Gastroesophageal sphincter (tissue), 3 donors: ENCODE data around the gene UBR4.

ENCODE experiments used
- EP300 ChIP-seq: sonication (generic); formaldehyde crosslinking; IDR thresholded peaks from one replicate; pipeline ENCODE4 v1.6.1; 2017; ENCODE audit warnings: antibody characterized with exemption, mild to moderate bottlenecking
- TF ChIP-seq, protein P1 (sequence below), 4 experiments: fragments of 200-600 bp in 2 of 4; fragments of 450-650 bp in 2 of 4; sonication (generic) in 1 of 4; IDR thresholded peaks; one replicate each; pipeline ENCODE4 v1.5.1; 2017 to 2019; ENCODE audit warnings: antibody characterized with exemption in 4 of 4, mild to moderate bottlenecking in 2 of 4, moderate library complexity in 2 of 4

DNA sequence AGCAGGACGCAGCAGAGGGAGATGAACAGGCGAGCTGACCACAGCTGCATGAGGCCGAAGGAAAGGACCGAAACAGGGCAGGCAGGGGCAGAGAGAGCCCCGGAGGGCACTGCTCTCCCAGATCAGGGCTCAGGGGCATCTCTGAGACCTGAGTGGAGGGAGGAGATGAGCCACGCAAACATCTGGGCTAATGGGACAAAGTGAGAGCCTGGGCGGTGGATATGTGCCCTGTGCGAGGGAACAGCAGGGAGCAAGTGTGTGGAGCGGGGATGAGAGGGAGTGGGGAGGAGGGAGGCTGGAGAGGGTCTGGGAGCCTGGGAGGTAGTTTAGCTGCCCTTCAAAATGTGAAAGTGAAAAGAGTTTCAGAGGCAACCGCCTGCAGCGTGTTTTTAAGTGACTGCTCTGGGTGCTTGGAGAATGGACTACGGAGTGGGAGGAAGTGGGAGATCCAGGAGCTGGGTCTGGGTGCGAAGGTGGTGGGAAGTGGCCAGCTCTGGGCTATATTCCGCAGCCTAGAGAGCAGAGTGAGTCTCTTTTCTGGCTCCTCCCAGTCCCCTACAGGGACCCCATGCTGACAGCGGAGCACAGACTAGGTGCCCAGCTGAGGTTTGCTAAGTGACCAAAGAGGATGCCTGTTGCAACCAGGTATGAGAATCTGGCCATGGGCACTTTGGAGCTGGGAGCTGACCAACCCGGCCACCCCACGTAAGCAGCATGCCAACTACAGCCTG lies 139.0 kb downstream of the UBR4 start:
- TF ChIP-seq, protein P1, sequence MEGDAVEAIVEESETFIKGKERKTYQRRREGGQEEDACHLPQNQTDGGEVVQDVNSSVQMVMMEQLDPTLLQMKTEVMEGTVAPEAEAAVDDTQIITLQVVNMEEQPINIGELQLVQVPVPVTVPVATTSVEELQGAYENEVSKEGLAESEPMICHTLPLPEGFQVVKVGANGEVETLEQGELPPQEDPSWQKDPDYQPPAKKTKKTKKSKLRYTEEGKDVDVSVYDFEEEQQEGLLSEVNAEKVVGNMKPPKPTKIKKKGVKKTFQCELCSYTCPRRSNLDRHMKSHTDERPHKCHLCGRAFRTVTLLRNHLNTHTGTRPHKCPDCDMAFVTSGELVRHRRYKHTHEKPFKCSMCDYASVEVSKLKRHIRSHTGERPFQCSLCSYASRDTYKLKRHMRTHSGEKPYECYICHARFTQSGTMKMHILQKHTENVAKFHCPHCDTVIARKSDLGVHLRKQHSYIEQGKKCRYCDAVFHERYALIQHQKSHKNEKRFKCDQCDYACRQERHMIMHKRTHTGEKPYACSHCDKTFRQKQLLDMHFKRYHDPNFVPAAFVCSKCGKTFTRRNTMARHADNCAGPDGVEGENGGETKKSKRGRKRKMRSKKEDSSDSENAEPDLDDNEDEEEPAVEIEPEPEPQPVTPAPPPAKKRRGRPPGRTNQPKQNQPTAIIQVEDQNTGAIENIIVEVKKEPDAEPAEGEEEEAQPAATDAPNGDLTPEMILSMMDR (IDR thresholded peaks at IDR 0.05), result no peak
- TF ChIP-seq EP300, result no peak
